Liver (tissue), 9 donors: ENCODE measurements around the gene TSPAN18. TPM values are rescaled to one million over a fixed set of nuclear protein-coding genes. Genes with fewer than 3 reads are reported as not detected.
A peak's percentile ranks its signal among the peaks of the same experiment; 100 is the strongest.

Experiments
- DNase-seq: peaks from one replicate; pipeline ENCODE4 v3.0.0-alpha.2; 2017; ENCODE audit warnings: low spot score
- H3K27ac ChIP-seq, 2 donors: one replicate each; pipeline ENCODE4 v1.7.0; 2013; ENCODE audit warnings: inconsistent platforms in 2 of 2, low read length in 2 of 2, control low read depth in 1 of 2, low read depth in 1 of 2, mild to moderate bottlenecking in 1 of 2
- H3K27me3 ChIP-seq, 4 donors: one replicate each; pipeline versions ENCODE4 v1.6.1 to v1.7.0; 2013; ENCODE audit warnings: low read length in 3 of 4, inconsistent platforms in 1 of 4, mild to moderate bottlenecking in 1 of 4, moderate library complexity in 1 of 4; ENCODE audit not compliant: control insufficient read depth in 4 of 4, insufficient read depth in 4 of 4
- H3K36me3 ChIP-seq, 4 donors: one replicate each; pipeline versions ENCODE4 v1.6.1 to v1.7.0; 2013; ENCODE audit warnings: low read length in 3 of 4, mild to moderate bottlenecking in 3 of 4, low read depth in 1 of 4, moderate library complexity in 1 of 4; ENCODE audit not compliant: control insufficient read depth in 4 of 4, insufficient read depth in 3 of 4
- H3K4me1 ChIP-seq, 4 donors: one replicate each; pipeline versions ENCODE4 v1.6.1 to v1.7.0; 2013; ENCODE audit warnings: low read length in 3 of 4, mild to moderate bottlenecking in 3 of 4, moderate library complexity in 1 of 4; ENCODE audit not compliant: control insufficient read depth in 4 of 4, insufficient read depth in 4 of 4
- H3K4me3 ChIP-seq, 3 donors: one replicate each; pipeline versions ENCODE4 v1.6.1 to v1.7.0; 2013; ENCODE audit warnings: low read length in 3 of 3, control low read depth in 1 of 3, low read depth in 1 of 3, mild to moderate bottlenecking in 1 of 3
- H3K9ac ChIP-seq, 2 donors: one replicate each; pipeline ENCODE4 v1.7.0; 2013; ENCODE audit warnings: low read length in 2 of 2, mild to moderate bottlenecking in 2 of 2, moderate library complexity in 2 of 2, control low read depth in 1 of 2, low read depth in 1 of 2
- H3K9me3 ChIP-seq, 4 donors: one replicate each; pipeline versions ENCODE4 v1.6.1 to v1.7.0; 2013; ENCODE audit warnings: low read length in 3 of 4; ENCODE audit not compliant: control insufficient read depth in 4 of 4
- ATF3 ChIP-seq: IDR thresholded peaks from 2 replicates; pipeline ENCODE4 v1.6.1; 2016; ENCODE audit warnings: antibody characterized with exemption
- CTCF ChIP-seq: fragments of 150-350 bp; IDR thresholded peaks from 2 replicates; pipeline ENCODE4 v1.5.1; 2017; ENCODE audit warnings: improper control_type of control experiment, low read depth, low read length; ENCODE audit not compliant: missing input control
- EGR1 ChIP-seq, 2 donors: IDR thresholded peaks; 2 replicates each; pipeline ENCODE4 v1.6.1; 2016 to 2018; ENCODE audit warnings: antibody characterized with exemption in 2 of 2, low read depth in 2 of 2
- FOXA1 ChIP-seq: IDR thresholded peaks from 2 replicates; pipeline ENCODE4 v1.6.1; 2016; ENCODE audit warnings: antibody characterized with exemption
- FOXA2 ChIP-seq: IDR thresholded peaks from 2 replicates; pipeline ENCODE4 v1.6.1; 2016; ENCODE audit warnings: antibody characterized with exemption
- JUND ChIP-seq, 2 donors: IDR thresholded peaks; 2 replicates each; pipeline ENCODE4 v1.6.1; 2016; ENCODE audit warnings: antibody characterized with exemption in 2 of 2
- MAX ChIP-seq: IDR thresholded peaks from 2 replicates; pipeline ENCODE4 v1.6.1; 2016; ENCODE audit warnings: antibody characterized with exemption
- REST ChIP-seq: IDR thresholded peaks from 2 replicates; pipeline ENCODE4 v1.6.1; 2016; ENCODE audit warnings: antibody characterized with exemption, mild to moderate bottlenecking
- RXRA ChIP-seq, 2 donors: IDR thresholded peaks; 2 replicates each; pipeline ENCODE4 v1.6.1; 2017 to 2018; ENCODE audit warnings: antibody characterized with exemption in 2 of 2, mild to moderate bottlenecking in 1 of 2
- SP1 ChIP-seq: IDR thresholded peaks from 2 replicates; pipeline ENCODE4 v1.6.1; 2018; ENCODE audit warnings: antibody characterized with exemption, mild to moderate bottlenecking
- TAF1 ChIP-seq: conservative IDR thresholded peaks from 2 replicates; pipeline ENCODE4 v1.6.1; 2016; ENCODE audit warnings: antibody characterized with exemption, mild to moderate bottlenecking
- ZBTB33 ChIP-seq: IDR thresholded peaks from 2 replicates; pipeline ENCODE4 v1.6.1; 2016; ENCODE audit warnings: antibody characterized with exemption
- WGBS: extraction: QIAGEN DNeasy Blood & Tissue Kit; methylation state at CpG from one replicate; pipeline ENCODE4 v1.1.7; 2013; 5-methylcytosine and 5-hydroxymethylcytosine counted together
- polyA plus RNA-seq, 2 donors: library from polyadenylated mRNA; stranded (reverse) in 1 of 2; unstranded in 1 of 2; fragments of 200-250 nt in 1 of 2; fragments of >200 nt in 1 of 2; fragmentation: Nextera tagmentation in 1 of 2; extraction: Ambion mirVana in 1 of 2; gene quantifications; one replicate each; pipeline versions ENCODE4 v1.2.1 to v1.2.3, GENCODE V29; 2013 to 2015
- total RNA-seq, 2 donors: library from RNA; depleted of rRNA; stranded (reverse); fragments of >200 nt; gene quantifications; one replicate each; pipeline ENCODE4 v1.2.3, GENCODE V29; 2014
- donor health status: healthy.
- donor health status: healthy.
- donor health status: healthy.
- donor health status: healthy.
- donor health status: healthy.

TSPAN18 gene
- total and polyA plus RNA-seq, 4 donors, result 1.2 to 5.0 (median 2.8) TPM

- Histone ChIP-seq H3K9ac (no peak overlapping the region), H3K27me3 (no peaks in the 10 kb centered on the region), H3K9me3 (peaks cover 0 to 3% (median 1%) of the 10 kb centered on the region in 4 donors), H3K27ac (no peak overlapping the region), H3K4me3 (no peak overlapping the region), H3K36me3 (no peaks in the 10 kb centered on the region), H3K4me1 (peaks cover 3 to 9% (median 8%) of the 10 kb centered on the region in 4 donors)
- TF ChIP-seq SP1 (no peak), EGR1 (IDR thresholded peaks at IDR 0.05; ENCODE audit: low read depth in 2 of 2) (no peak), JUND (IDR thresholded peaks at IDR 0.05) (no peak), TAF1 (no peak), FOXA2 (no peak), MAX (no peak), CTCF (no peak), FOXA1 (no peak), ZBTB33 (no peak)
- 89% methylated on average over 2 of the region's 2 CpGs for whole genome bisulfite sequencing
- DNase-seq, result no peak
These were observed 19.7 kb upstream of the TSPAN18 start for GRCh38 chr11:44707094-44707493.

- Histone ChIP-seq H3K4me3 (no peak overlapping the region), H3K9ac (no peak overlapping the region), H3K9me3 (peaks cover 0 to 3% (median 1%) of the 10 kb centered on the region in 4 donors), H3K4me1 (peaks cover 3 to 9% (median 8%) of the 10 kb centered on the region in 4 donors), H3K27ac (no peak overlapping the region), H3K36me3 (no peaks in the 10 kb centered on the region), H3K27me3 (no peaks in the 10 kb centered on the region)
- TF ChIP-seq ATF3, result no peak
- WGBS, result 86% methylated on average over 10 of the region's 10 CpGs
- no peak for DNase-seq
These were observed 18.8 kb upstream of the TSPAN18 start for GRCh38 chr11:44708009-44708408.

GRCh38 chr11:44708523-44709280 is 18.1 kb upstream of the TSPAN18 start:
- no peak overlapping the region for H3K4me3 ChIP-seq
- no peak for DNase-seq
- H3K4me1 ChIP-seq, result peaks cover 3 to 9% (median 8%) of the 10 kb centered on the region in 4 donors
- no peaks in the 10 kb centered on the region for H3K36me3 ChIP-seq
- no peak overlapping the region for H3K9ac ChIP-seq
- H3K27ac ChIP-seq, result peak overlapping the region; percentile 66 to 69
- TF ChIP-seq REST (no peak), FOXA2 (no peak), ATF3 (no peak), RXRA (IDR thresholded peaks at IDR 0.05) (no peak), ZBTB33 (no peak)
- peaks cover 0 to 2% (median under 1%) of the 10 kb centered on the region in 4 donors for H3K9me3 ChIP-seq
- no peaks in the 10 kb centered on the region for H3K27me3 ChIP-seq
- WGBS, result 69% methylated on average over 6 of the region's 6 CpGs
